Nephron progenitor cell (in vitro differentiated cells): ENCODE data around the gene BMP2K.

Experiments
- DNase-seq: peaks from one replicate; pipeline ENCODE4 v3.0.0; 2021
- H3K27ac Mint-ChIP-seq: 2 replicates; pipeline ENCODE4 v1.8.0; 2021; ENCODE audit warnings: mild to moderate bottlenecking, moderate library complexity, mixed read lengths
- H3K27me3 Mint-ChIP-seq: 2 replicates; pipeline ENCODE4 v1.8.0; 2021; ENCODE audit warnings: mild to moderate bottlenecking, low read depth, mixed read lengths; ENCODE audit not compliant: poor library complexity
- H3K36me3 Mint-ChIP-seq: 2 replicates; pipeline ENCODE4 v1.8.0; 2021; ENCODE audit warnings: low read depth, mixed read lengths
- H3K4me1 Mint-ChIP-seq: 2 replicates; pipeline ENCODE4 v1.8.0; 2021; ENCODE audit warnings: mixed read lengths
- H3K4me3 Mint-ChIP-seq: 2 replicates; pipeline ENCODE4 v1.8.0; 2021; ENCODE audit warnings: mild to moderate bottlenecking, moderate library complexity, mixed read lengths
- H3K9me3 Mint-ChIP-seq: 2 replicates; pipeline ENCODE4 v1.8.0; 2021; ENCODE audit warnings: mild to moderate bottlenecking, moderate library complexity, mixed read lengths
- TF ChIP-seq, protein P1 (sequence below): fragments of 200-600 bp; sonication (generic); IDR thresholded peaks from 2 replicates; pipeline ENCODE4 v1.5.0; 2021; ENCODE audit warnings: antibody characterized with exemption

BMP2K gene

DNA sequence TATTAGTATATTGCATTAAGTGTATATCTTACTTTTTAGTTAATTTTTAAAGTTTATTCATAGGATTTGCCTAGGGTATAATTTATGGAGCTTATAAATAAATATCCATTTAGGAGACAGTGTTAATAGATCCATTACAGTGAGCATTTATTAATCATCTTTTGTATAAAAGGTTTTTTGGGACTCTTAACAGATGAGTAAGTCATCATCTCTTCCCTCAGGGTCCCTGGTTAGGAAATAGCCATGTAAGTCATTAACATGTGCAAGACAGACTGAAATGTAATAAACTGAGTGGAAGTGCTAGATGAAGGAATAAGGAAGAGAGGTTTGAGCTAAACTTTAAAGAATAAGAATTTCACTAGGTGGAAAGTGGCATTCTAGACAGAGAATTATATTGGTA, 93.9 kb downstream of the BMP2K start:
- TF ChIP-seq, protein P1, sequence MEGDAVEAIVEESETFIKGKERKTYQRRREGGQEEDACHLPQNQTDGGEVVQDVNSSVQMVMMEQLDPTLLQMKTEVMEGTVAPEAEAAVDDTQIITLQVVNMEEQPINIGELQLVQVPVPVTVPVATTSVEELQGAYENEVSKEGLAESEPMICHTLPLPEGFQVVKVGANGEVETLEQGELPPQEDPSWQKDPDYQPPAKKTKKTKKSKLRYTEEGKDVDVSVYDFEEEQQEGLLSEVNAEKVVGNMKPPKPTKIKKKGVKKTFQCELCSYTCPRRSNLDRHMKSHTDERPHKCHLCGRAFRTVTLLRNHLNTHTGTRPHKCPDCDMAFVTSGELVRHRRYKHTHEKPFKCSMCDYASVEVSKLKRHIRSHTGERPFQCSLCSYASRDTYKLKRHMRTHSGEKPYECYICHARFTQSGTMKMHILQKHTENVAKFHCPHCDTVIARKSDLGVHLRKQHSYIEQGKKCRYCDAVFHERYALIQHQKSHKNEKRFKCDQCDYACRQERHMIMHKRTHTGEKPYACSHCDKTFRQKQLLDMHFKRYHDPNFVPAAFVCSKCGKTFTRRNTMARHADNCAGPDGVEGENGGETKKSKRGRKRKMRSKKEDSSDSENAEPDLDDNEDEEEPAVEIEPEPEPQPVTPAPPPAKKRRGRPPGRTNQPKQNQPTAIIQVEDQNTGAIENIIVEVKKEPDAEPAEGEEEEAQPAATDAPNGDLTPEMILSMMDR: no peak
- Mint-ChIP-seq H3K36me3 (peaks cover 71% of the 10 kb centered on the region), H3K9me3 (no peaks in the 10 kb centered on the region), H3K4me3 (no peak overlapping the region), H3K27me3 (no peaks in the 10 kb centered on the region), H3K4me1 (no peaks in the 10 kb centered on the region), H3K27ac (peak overlapping the region; percentile 9)
- no peak for DNase-seq

DNA sequence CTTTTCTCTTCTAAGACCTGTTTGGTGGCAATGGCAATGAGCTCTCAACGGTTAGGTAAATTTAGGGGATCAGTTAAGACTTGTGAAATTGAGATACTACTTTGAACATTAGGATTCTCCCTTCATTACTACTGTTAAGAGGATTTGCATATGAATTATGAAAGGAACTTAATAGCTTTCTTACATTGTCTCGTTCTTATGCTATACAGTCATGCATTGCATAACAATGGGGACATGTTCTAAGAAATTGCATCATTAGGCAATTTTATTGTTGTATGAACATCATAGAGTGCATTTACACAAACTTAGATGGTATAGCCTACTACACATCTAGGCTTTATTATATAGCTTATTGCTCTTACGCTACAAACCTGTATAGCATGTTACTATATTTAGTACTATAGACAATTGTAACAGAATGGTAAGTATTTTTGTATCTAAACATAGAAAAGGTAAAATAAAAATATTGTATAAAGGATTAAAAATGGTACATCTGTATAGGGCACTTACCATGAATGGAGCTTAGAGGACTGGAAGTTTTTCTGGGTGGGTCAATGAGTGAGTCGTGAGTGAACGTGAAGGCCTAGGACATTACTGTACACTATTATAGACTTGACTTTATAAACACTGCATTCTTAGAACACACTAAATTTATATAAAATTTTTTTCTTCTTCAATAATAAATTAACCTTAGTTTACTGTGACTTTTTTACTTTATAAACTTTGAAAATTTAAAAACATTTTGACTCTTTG, 100.6 kb downstream of the BMP2K start:
- no peak for DNase-seq
- TF ChIP-seq, protein P1: no peak
- H3K4me3 Mint-ChIP-seq: no peak overlapping the region
- H3K27me3 Mint-ChIP-seq: no peaks in the 10 kb centered on the region
- H3K9me3 Mint-ChIP-seq: no peaks in the 10 kb centered on the region
- H3K36me3 Mint-ChIP-seq: peaks cover 44% of the 10 kb centered on the region
- no peak overlapping the region for H3K27ac Mint-ChIP-seq
- no peaks in the 10 kb centered on the region for H3K4me1 Mint-ChIP-seq

DNA sequence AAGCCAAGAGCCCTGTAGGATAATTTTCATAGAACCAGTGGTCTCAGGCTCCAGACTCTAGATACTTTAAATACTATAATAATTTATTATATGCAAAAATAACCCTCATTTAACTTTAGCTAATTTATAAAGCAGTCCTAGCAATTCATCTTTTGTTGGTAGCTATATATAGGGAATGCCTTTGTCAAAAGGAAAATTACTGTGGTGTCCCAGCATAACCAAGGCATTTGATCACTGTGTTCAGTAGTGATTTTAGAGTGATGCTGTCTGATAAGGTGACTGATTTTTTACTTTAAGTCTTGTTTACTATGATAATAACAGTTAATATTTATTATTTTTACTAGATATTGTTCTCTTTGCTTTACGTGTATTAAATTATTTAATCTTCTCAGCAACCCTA, 101.9 kb downstream of the BMP2K start:
- H3K4me1 Mint-ChIP-seq: no peaks in the 10 kb centered on the region
- no peak overlapping the region for H3K4me3 Mint-ChIP-seq
- DNase-seq: no peak
- no peaks in the 10 kb centered on the region for H3K27me3 Mint-ChIP-seq
- TF ChIP-seq, protein P1: no peak
- no peaks in the 10 kb centered on the region for H3K9me3 Mint-ChIP-seq
- no peak overlapping the region for H3K27ac Mint-ChIP-seq
- peaks cover 31% of the 10 kb centered on the region for H3K36me3 Mint-ChIP-seq

DNA sequence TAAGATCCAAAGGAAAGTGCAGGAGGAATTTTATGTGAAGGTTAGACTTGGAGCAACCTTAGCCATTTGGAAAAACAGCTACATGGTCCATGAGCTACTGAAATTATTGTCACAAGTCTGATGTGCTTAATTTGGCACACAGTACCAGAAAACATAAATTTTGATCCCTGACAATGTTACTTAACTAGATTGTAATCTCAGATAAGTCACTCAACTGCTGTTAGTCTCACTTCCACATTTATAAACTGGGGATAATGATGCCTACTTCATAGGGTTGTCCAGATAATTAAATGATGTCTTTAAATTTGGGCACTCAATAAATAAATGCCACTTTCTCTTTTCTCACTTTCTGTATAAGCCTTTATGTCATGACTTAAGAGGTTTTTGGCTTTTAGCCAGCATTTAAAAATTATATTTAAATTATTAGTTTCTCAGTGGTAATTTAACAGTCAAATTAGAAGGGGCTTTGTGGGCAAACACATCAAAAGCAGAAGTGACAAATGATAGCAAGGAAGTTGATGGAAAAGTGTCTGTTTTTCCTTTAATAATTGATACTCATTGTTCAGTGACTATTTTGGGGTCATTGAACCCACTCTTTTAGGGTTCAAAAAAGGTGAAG, 104.8 kb downstream of the BMP2K start:
- Mint-ChIP-seq H3K36me3 (peaks cover 4% of the 10 kb centered on the region), H3K9me3 (no peaks in the 10 kb centered on the region), H3K4me1 (no peaks in the 10 kb centered on the region), H3K4me3 (no peak overlapping the region), H3K27ac (no peak overlapping the region), H3K27me3 (no peaks in the 10 kb centered on the region)
- no peak for DNase-seq
- TF ChIP-seq, protein P1: no peak

DNA sequence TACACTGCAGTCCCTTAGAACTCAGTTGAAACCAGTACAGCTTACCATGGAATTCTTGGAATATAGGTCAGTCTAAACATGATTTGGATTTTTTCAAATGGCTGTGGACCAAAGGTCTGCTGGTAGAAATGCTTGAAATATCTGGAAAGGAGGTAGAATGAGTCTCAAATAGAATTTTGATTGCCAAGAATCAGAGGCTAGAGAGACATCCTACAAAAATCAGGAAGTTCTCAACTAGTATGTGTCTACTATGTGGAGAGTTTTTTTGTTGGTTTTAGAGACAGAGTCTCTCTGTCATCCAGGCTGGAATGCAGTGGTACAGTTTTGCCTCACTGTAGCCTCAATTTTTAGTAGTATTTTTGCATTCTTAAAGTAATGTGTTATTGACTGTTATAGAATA, 109.4 kb downstream of the BMP2K start:
- TF ChIP-seq, protein P1: no peak
- peaks cover 30% of the 10 kb centered on the region for H3K36me3 Mint-ChIP-seq
- no peak overlapping the region for H3K4me3 Mint-ChIP-seq
- H3K4me1 Mint-ChIP-seq: no peaks in the 10 kb centered on the region
- no peak overlapping the region for H3K27ac Mint-ChIP-seq
- no peaks in the 10 kb centered on the region for H3K9me3 Mint-ChIP-seq
- no peak for DNase-seq
- H3K27me3 Mint-ChIP-seq: no peaks in the 10 kb centered on the region

DNA sequence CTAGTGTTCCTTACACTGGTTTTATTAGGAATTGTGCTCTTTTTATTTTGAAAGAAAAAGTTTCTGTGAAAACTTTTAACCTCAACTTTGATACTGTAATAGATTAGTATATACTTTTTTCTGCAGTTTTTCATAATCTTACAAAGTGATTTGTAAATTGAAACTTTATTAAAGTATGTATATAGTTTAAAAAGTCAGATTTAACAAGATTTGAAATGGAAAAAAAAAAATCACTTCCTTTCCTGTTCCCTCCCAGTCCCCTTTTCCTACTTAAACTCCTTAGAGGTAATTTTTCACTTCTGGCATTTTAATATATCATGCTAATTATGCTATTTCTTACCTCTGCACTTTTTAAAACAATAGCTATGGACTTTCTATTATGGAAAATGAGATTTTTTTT, 113.8 kb downstream of the BMP2K start:
- TF ChIP-seq, protein P1: no peak
- H3K4me1 Mint-ChIP-seq: no peaks in the 10 kb centered on the region
- H3K27me3 Mint-ChIP-seq: no peaks in the 10 kb centered on the region
- no peak overlapping the region for H3K27ac Mint-ChIP-seq
- DNase-seq: no peak
- no peak overlapping the region for H3K4me3 Mint-ChIP-seq
- no peaks in the 10 kb centered on the region for H3K9me3 Mint-ChIP-seq
- peaks cover 52% of the 10 kb centered on the region for H3K36me3 Mint-ChIP-seq
